ENCODE data around the gene FEN1. TPM values are rescaled to one million over a fixed set of nuclear protein-coding genes. Genes with fewer than 3 reads are reported as not detected.
A peak's percentile ranks its signal among the peaks of the same experiment; 100 is the strongest.

Gene FEN1
- total RNA-seq, 1 donor from 2014 or later, result 147 TPM

GRCh38 chr11:61751384-61751783 is 41.3 kb upstream of the FEN1 start:
- Mint-ChIP-seq H3K27me3 (ENCODE audit: insufficient read depth) (peaks cover 28% of the 10 kb centered on the region), H3K9me3 (no peaks in the 10 kb centered on the region), H3K27ac (no peak overlapping the region), H3K36me3 (ENCODE audit: low read depth) (no peaks in the 10 kb centered on the region), H3K4me1 (ENCODE audit: low read depth) (no peaks in the 10 kb centered on the region), H3K4me3 (no peak overlapping the region)
- DNase-seq (ENCODE audit: low spot score), result no peak
- intact Hi-C loops (cut with micrococcal nuclease), result loop anchor here (5.0 kb wide), 2 partner anchors 41 to 54 kb away; partner anchors contain the start of genes FEN1 and TMEM258

- intact Hi-C loops (cut with micrococcal nuclease), result loop anchor here (1.0 to 5.0 kb wide), 3 partner anchors 24 to 55 kb away; partner anchors contain the start of genes FEN1 and TMEM258
- peaks cover 31% of the 10 kb centered on the region for H3K27me3 Mint-ChIP-seq (ENCODE audit: insufficient read depth)
- H3K4me3 Mint-ChIP-seq, result peak within 1 kb of the TSS; percentile 76
- DNase-seq (ENCODE audit: low spot score), result peak; percentile 52
- H3K27ac Mint-ChIP-seq, result no peak within 1 kb of the TSS
- H3K36me3 Mint-ChIP-seq (ENCODE audit: low read depth), result no peaks in the 10 kb centered on the region
- no peaks in the 10 kb centered on the region for H3K9me3 Mint-ChIP-seq
- H3K4me1 Mint-ChIP-seq (ENCODE audit: low read depth), result no peaks in the 10 kb centered on the region
Observed at GRCh38 chr11:61752117-61752924, 40.4 kb upstream of the FEN1 start, which contains the start of gene MYRF. Gene MYRF, plus strand, starts transcription at chr11:61752636. Its CDS starts 109 bp downstream, at chr11:61752745.

DNA sequence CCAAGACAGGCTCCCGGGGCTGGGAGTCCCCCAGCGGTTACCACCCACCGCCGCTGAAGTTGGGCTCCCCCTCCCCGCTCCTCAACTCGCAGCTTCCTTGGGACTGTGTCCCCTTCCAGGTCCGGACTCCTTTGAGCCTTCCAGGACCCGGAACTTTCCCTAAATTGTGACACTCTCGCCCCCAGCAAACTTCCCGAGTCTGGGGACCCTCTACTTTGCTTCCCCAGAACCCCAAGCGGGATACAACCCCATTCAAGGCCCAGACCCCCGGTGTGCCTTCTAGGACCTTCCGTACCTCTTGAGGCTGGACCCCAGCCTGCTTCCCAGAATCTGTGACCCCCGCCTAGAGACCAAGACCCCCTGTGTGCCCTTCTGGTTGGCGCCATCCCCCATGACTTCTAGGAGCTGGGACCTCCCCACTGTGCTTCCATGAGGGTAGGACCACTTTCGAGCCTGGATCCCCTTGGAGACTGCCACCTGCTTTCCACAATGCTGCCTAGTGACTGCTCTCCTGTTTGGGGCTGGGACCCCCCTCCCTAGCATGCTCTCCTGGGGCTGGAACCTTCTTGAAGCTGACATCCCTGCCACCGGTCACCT is 39.7 kb upstream of the FEN1 start:
- peaks cover 31% of the 10 kb centered on the region for H3K27me3 Mint-ChIP-seq (ENCODE audit: insufficient read depth)

DNA sequence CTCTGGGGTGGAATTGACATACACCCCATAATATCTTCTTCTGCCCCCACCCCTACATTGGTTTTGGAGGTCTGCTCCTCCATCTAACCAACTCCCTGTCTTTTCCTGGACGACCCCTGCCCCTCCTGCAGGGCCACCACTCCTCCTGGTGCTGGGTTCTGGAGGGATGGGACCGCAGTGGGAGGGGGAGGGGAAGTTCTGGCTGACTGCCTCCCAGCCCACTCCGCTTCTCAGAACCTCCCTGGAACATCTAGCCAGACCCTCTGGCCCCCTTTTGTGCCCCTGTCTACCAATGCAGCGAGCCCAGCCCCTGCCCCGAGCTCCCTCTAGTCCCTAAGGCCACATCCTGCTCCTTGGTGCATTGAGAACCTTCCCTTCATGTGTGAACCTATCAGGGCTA is 39.0 kb upstream of the FEN1 start:
- intact Hi-C loops (cut with micrococcal nuclease), result loop anchor here (5.0 kb wide), 2 partner anchors 39 to 56 kb away; partner anchors contain the start of genes FEN1 and TMEM258
- Mint-ChIP-seq H3K4me3 (peak overlapping the region; percentile 72), H3K27me3 (ENCODE audit: insufficient read depth) (peaks cover 31% of the 10 kb centered on the region), H3K36me3 (ENCODE audit: low read depth) (no peaks in the 10 kb centered on the region), H3K4me1 (ENCODE audit: low read depth) (no peaks in the 10 kb centered on the region), H3K27ac (no peak overlapping the region), H3K9me3 (no peaks in the 10 kb centered on the region)
- DNase-seq (ENCODE audit: low spot score), result no peak

More for the DNA sequence above, 39.7 kb upstream of the FEN1 start:
- intact Hi-C loops (cut with micrococcal nuclease), result loop anchor here (1.0 to 5.0 kb wide), 3 partner anchors 23 to 56 kb away; partner anchors contain the start of genes FEN1 and TMEM258
- no peaks in the 10 kb centered on the region for H3K4me1 Mint-ChIP-seq (ENCODE audit: low read depth)
- DNase-seq (ENCODE audit: low spot score), result no peak
- no peak overlapping the region for H3K27ac Mint-ChIP-seq
- H3K9me3 Mint-ChIP-seq, result no peaks in the 10 kb centered on the region
- H3K4me3 Mint-ChIP-seq, result peak overlapping the region; percentile 72
- no peaks in the 10 kb centered on the region for H3K36me3 Mint-ChIP-seq (ENCODE audit: low read depth)

DNA sequence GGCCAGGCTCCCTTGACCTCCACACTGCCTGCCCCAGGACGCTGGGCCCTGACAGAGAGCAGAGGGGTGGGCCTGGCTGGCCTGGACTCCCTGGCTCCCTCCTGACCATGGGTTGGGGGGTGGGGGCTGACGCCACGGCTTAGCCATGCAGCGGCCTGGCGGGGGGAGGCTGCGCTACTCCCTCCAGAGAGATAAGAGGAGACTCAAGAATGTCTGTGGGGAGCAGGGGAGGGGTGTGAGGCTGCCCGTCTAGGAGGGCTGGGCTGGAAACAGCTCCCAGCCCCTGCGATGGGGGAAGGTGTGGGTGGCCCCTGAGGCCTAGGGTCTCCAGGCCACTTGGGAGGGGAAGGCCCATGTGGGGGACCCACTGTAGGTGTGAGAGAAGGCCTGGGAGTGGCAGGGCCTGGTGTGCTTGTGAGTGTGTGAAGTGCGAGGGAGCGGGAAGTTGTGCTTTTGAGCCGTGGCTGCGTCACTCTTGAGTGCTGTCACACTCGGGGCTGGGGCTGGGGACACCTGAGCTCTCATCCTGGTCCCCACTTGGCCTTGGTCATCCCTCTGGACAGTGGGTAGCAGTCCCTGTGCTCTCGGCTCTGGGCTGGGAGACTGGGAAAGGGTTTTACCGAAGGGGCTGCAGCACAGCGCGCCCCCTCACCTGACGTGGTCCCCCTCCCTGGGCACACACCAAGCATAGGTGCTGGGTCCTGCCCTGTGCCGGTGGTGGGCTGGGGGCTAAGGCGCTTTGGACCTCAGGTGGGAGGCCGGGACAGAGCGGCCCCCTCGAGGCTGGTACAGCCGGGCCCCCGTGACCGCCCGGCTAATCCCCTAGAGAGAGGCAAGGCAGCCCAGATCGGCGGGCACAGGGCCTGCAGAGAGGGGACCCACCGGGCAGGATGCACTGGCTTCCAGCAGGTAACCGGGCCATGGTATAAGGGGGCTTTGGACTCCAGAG is 37.9 kb upstream of the FEN1 start:
- no peaks in the 10 kb centered on the region for H3K36me3 Mint-ChIP-seq (ENCODE audit: low read depth)
- intact Hi-C loops (cut with micrococcal nuclease), result loop anchor here (5.0 kb wide), 2 partner anchors 37 to 58 kb away; partner anchors contain the start of genes FEN1 and TMEM258
- H3K4me1 Mint-ChIP-seq (ENCODE audit: low read depth), result no peaks in the 10 kb centered on the region
- H3K27ac Mint-ChIP-seq, result no peak overlapping the region
- no peak for DNase-seq (ENCODE audit: low spot score)
- no peaks in the 10 kb centered on the region for H3K9me3 Mint-ChIP-seq
- H3K27me3 Mint-ChIP-seq (ENCODE audit: insufficient read depth), result peaks cover 26% of the 10 kb centered on the region
- no peak overlapping the region for H3K4me3 Mint-ChIP-seq

GRCh38 chr11:61756147-61756451 is 36.6 kb upstream of the FEN1 start:
- no peaks in the 10 kb centered on the region for H3K36me3 Mint-ChIP-seq (ENCODE audit: low read depth)
- H3K27ac Mint-ChIP-seq, result peak overlapping the region; percentile 40
- no peak for DNase-seq (ENCODE audit: low spot score)
- H3K4me3 Mint-ChIP-seq, result no peak overlapping the region
- H3K9me3 Mint-ChIP-seq, result no peaks in the 10 kb centered on the region
- H3K27me3 Mint-ChIP-seq (ENCODE audit: insufficient read depth), result peaks cover 23% of the 10 kb centered on the region
- intact Hi-C loops (cut with micrococcal nuclease), result no loop called here
- H3K4me1 Mint-ChIP-seq (ENCODE audit: low read depth), result no peaks in the 10 kb centered on the region

GRCh38 chr11:61756452-61757212 is 36.1 kb upstream of the FEN1 start:
- intact Hi-C loops (cut with micrococcal nuclease), result no loop called here
- Mint-ChIP-seq H3K36me3 (ENCODE audit: low read depth) (no peaks in the 10 kb centered on the region), H3K4me1 (ENCODE audit: low read depth) (no peaks in the 10 kb centered on the region)

GRCh38 chr11:61757213-61757862 is 35.4 kb upstream of the FEN1 start:
- DNase-seq (ENCODE audit: low spot score), result no peak
- Mint-ChIP-seq H3K27ac (no peak overlapping the region), H3K36me3 (ENCODE audit: low read depth) (no peaks in the 10 kb centered on the region), H3K4me1 (ENCODE audit: low read depth) (no peaks in the 10 kb centered on the region), H3K27me3 (ENCODE audit: insufficient read depth) (peaks cover 15% of the 10 kb centered on the region), H3K9me3 (no peaks in the 10 kb centered on the region), H3K4me3 (no peak overlapping the region)
- intact Hi-C loops (cut with micrococcal nuclease), result no loop called here

More at GRCh38 chr11:61756452-61757212, 36.1 kb upstream of the FEN1 start:
- DNase-seq (ENCODE audit: low spot score), result no peak
- Mint-ChIP-seq H3K9me3 (no peaks in the 10 kb centered on the region), H3K4me3 (no peak overlapping the region), H3K27me3 (ENCODE audit: insufficient read depth) (peaks cover 18% of the 10 kb centered on the region), H3K27ac (peak overlapping the region; percentile 40)

DNA sequence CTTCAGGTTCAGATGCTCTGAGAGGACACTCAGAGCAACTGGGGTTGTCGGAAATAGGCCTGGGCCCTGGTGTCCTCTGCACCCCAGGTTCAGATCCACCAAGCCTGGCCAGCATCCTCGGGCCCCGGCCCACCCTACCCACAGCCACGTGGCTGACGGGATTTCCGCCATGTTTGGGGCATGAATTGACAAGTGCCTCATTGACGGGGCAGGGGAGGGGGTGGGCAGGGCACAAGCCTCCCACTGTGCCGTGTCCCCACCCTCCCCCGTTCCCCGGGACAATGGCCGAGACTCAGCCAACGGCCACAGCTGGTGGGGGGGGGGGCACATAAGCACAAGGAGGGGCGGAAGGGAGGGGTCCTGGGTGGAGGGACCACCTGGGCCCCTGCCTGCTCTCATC is 31.8 kb upstream of the FEN1 start:
- H3K9me3 Mint-ChIP-seq, result no peaks in the 10 kb centered on the region
- no peak overlapping the region for H3K4me3 Mint-ChIP-seq
- intact Hi-C loops (cut with micrococcal nuclease), result no loop called here
- no peaks in the 10 kb centered on the region for H3K4me1 Mint-ChIP-seq (ENCODE audit: low read depth)
- H3K27me3 Mint-ChIP-seq (ENCODE audit: insufficient read depth), result peaks cover 2% of the 10 kb centered on the region
- no peaks in the 10 kb centered on the region for H3K36me3 Mint-ChIP-seq (ENCODE audit: low read depth)
- no peak overlapping the region for H3K27ac Mint-ChIP-seq
- no peak for DNase-seq (ENCODE audit: low spot score)

- Mint-ChIP-seq H3K4me1 (ENCODE audit: low read depth) (no peaks in the 10 kb centered on the region), H3K4me3 (no peak overlapping the region), H3K36me3 (ENCODE audit: low read depth) (no peaks in the 10 kb centered on the region), H3K27ac (no peak overlapping the region), H3K9me3 (no peaks in the 10 kb centered on the region), H3K27me3 (ENCODE audit: insufficient read depth) (peaks cover under 1% of the 10 kb centered on the region)
- no peak for DNase-seq (ENCODE audit: low spot score)
- intact Hi-C loops (cut with micrococcal nuclease), result no loop called here
Observed at GRCh38 chr11:61761440-61762222, 31.1 kb upstream of the FEN1 start.

GRCh38 chr11:61762223-61762615 is 30.5 kb upstream of the FEN1 start:
- H3K9me3 Mint-ChIP-seq, result no peaks in the 10 kb centered on the region
- H3K4me3 Mint-ChIP-seq, result no peak overlapping the region
- no peaks in the 10 kb centered on the region for H3K27me3 Mint-ChIP-seq (ENCODE audit: insufficient read depth)
- H3K4me1 Mint-ChIP-seq (ENCODE audit: low read depth), result no peaks in the 10 kb centered on the region
- intact Hi-C loops (cut with micrococcal nuclease), result no loop called here
- DNase-seq (ENCODE audit: low spot score), result no peak
- no peak overlapping the region for H3K27ac Mint-ChIP-seq
- no peaks in the 10 kb centered on the region for H3K36me3 Mint-ChIP-seq (ENCODE audit: low read depth)
